Putamen (tissue), 1 donor: ENCODE measurements around the gene TMA7.
"Not testable (repeated sequence)": the region's sequence is repeated elsewhere in the genome, so short reads cannot be mapped to it uniquely, and the experiment has no call there.

ENCODE experiments used
- DNase-seq: peaks from one replicate; pipeline ENCODE4 v3.0.0-alpha.2; 2016; ENCODE audit warnings: low spot score

TMA7 gene

GRCh38 chr3:48436477-48436787, 3.6 kb upstream of the TMA7 start:
- no peak for DNase-seq

GRCh38 chr3:48436855-48437254, 3.2 kb upstream of the TMA7 start:
- no peak for DNase-seq

GRCh38 chr3:48437812-48438211, 2.2 kb upstream of the TMA7 start:
- DNase-seq: no peak

GRCh38 chr3:48440590-48440958, 517 bp downstream of the TMA7 start:
- DNase-seq: no peak

GRCh38 chr3:48441940-48442339, 1.9 kb downstream of the TMA7 start:
- no peak for DNase-seq

- DNase-seq: no peak
Observed at GRCh38 chr3:48445277-48445882, 5.3 kb downstream of the TMA7 start.

GRCh38 chr3:48446043-48446424, 6.0 kb downstream of the TMA7 start:
- DNase-seq: no peak

GRCh38 chr3:48446425-48447193, 6.6 kb downstream of the TMA7 start, which contains the start of gene ATRIP:
Gene ATRIP (plus strand): TSS chr3:48446737. CDS start chr3:48446846, 109 bp downstream.
- DNase-seq: peak; percentile 84

GRCh38 chr3:48451270-48451669, 11.2 kb downstream of the TMA7 start:
- no peak for DNase-seq

- no peak for DNase-seq
Observed at GRCh38 chr3:48456456-48456855, 16.4 kb downstream of the TMA7 start.

- DNase-seq: no peak
Observed at GRCh38 chr3:48459331-48459730, 19.3 kb downstream of the TMA7 start.

- no peak for DNase-seq
Observed at GRCh38 chr3:48459773-48460516, 19.9 kb downstream of the TMA7 start.

GRCh38 chr3:48460517-48460902, 20.5 kb downstream of the TMA7 start:
- no peak for DNase-seq

- not testable (repeated sequence) for DNase-seq
Observed at GRCh38 chr3:48461767-48462166, 21.7 kb downstream of the TMA7 start.

- no peak for DNase-seq
Observed at GRCh38 chr3:48463703-48464102, 23.6 kb downstream of the TMA7 start.

- no peak for DNase-seq
Observed at GRCh38 chr3:48464713-48465221, 24.7 kb downstream of the TMA7 start.

GRCh38 chr3:48465237-48465530, 25.1 kb downstream of the TMA7 start:
- no peak for DNase-seq

GRCh38 chr3:48465531-48466378, 25.7 kb downstream of the TMA7 start:
- peak; percentile 99 for DNase-seq

GRCh38 chr3:48466386-48467109, 26.5 kb downstream of the TMA7 start:
- no peak for DNase-seq

GRCh38 chr3:48467110-48467454, 27.0 kb downstream of the TMA7 start:
- DNase-seq: no peak

- no peak for DNase-seq
Observed at GRCh38 chr3:48467473-48468267, 27.6 kb downstream of the TMA7 start.
